Measurements from ENCODE around the gene CREBBP. TPM values are rescaled to one million over a fixed set of nuclear protein-coding genes. Genes with fewer than 3 reads are reported as not detected.

The CREBBP gene
- total RNA-seq, 2 experiments from 2014 or later, result 49.2 to 53.2 TPM

DNA sequence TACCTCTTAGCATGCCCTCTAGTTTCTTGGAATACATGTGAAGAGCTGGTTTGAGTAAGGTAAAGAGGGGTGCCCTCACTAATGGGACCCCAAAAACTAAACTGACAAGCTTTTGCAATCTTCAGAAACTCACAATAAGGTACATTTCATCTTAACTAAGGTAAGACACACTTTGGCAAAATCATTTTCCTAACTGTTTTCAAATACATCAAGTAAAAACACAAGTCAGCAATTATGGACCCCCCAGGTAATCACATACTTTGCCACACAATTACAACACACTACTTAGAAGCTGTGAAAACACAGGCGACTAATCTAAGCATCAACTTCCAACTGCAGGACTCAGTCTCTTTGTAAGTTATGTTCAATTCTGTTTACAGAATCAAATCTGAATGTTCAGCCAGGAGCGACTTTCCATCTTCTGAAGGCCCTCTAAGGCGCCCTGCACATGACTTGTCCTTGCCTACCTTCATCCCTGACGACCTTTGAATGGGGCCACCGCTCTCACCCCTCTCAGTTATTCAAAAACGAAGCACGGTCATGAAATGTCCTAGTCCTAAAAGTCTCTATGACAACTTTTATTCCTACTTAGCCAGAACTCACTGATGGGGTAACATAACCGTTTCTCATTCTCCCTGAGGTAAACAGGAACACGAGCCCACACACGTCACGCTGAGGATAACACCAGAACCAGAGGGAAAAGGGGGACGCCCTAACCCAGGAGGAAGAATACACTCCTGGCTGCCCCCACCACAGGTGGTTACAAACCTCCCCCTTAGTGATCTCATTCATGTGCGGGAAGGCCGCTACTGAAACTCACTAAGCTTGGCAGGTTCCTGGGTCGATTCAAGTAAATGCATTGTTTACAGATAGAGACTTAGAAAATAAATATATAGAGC, 5.5 kb downstream of the CREBBP start:
- Mint-ChIP-seq H3K4me1 (peaks cover 47% of the 10 kb centered on the region), H3K9me3 (ENCODE audit: low read depth) (no peaks in the 10 kb centered on the region), H3K27me3 (no peaks in the 10 kb centered on the region), H3K27ac (no peak overlapping the region), H3K36me3 (peaks cover 20% of the 10 kb centered on the region), H3K4me3 (no peak overlapping the region)
- DNase-seq, result no peak
- CTCF ChIA-PET, result interaction anchor here (0.9 kb wide), 1 partner anchor 13 kb away, joined by 3 read pairs; no protein-coding TSS in a partner anchor
- no peak for ATAC-seq

DNA sequence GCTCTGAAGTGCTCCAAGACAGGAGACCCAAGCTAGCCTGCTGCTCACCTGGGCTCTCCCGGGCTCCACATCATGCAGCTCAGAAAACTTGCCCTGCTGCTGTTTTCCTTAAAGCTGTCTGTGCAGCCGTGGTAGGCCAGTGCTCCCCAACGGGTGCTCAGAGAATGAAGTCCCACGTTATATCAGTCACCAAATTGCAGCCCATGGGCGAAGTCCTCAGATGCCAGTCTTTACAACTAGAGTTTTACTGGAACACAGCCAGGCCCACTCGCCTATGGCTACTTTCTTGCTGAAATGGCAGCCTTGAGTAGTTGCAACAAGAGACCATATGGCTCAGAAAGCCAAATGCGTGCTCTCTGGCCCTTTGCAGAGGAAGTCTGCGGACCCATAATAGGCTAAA, 6.3 kb downstream of the CREBBP start:
- Mint-ChIP-seq H3K4me1 (peaks cover 52% of the 10 kb centered on the region), H3K4me3 (no peak overlapping the region)
- CTCF ChIA-PET, result no interaction called here

DNA sequence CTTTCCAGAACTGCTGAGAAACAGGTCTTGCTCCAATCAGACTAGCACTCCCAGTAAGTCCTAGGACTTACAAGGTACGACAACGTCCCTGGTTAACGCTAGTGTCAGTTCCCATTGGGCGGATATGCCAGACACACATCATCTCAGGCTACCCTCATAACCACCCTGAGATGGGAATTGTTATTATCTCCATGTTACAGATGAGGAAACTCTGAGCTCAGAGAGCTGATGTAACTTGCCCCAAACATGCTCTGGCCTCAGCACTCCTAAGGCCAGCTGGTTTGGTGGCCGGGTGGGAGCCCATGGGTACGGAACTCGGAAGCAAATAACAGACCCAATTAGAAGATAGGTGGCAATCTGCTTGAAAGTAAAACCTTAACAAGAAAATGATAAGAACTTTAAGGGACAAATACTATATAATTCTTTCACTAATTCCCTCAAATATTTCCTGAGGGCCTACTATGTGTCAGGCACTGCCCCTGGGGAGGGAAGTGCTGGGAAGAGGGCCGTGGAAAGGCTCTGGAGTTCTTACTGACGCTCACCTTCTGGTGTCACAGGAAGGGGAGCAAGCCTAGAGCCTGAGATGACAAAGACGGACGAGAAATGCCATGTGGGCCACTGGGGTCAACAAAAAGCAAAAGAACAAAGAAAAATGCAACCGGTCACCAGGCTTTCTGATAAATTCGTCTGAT, 6.9 kb downstream of the CREBBP start:
- peaks cover 14% of the 10 kb centered on the region for H3K36me3 Mint-ChIP-seq
- ATAC-seq (no peak), DNase-seq (no peak)
- CTCF ChIA-PET, result no interaction called here
- H3K4me1 Mint-ChIP-seq, result peaks cover 52% of the 10 kb centered on the region
- H3K27me3 Mint-ChIP-seq, result no peaks in the 10 kb centered on the region
- H3K27ac Mint-ChIP-seq, result no peak overlapping the region
- no peaks in the 10 kb centered on the region for H3K9me3 Mint-ChIP-seq (ENCODE audit: low read depth)
- no peak overlapping the region for H3K4me3 Mint-ChIP-seq

More for the DNA sequence above, 6.3 kb downstream of the CREBBP start:
- Mint-ChIP-seq H3K27ac (no peak overlapping the region), H3K27me3 (no peaks in the 10 kb centered on the region), H3K36me3 (peaks cover 19% of the 10 kb centered on the region), H3K9me3 (ENCODE audit: low read depth) (no peaks in the 10 kb centered on the region)
- ATAC-seq (no peak), DNase-seq (no peak)

DNA sequence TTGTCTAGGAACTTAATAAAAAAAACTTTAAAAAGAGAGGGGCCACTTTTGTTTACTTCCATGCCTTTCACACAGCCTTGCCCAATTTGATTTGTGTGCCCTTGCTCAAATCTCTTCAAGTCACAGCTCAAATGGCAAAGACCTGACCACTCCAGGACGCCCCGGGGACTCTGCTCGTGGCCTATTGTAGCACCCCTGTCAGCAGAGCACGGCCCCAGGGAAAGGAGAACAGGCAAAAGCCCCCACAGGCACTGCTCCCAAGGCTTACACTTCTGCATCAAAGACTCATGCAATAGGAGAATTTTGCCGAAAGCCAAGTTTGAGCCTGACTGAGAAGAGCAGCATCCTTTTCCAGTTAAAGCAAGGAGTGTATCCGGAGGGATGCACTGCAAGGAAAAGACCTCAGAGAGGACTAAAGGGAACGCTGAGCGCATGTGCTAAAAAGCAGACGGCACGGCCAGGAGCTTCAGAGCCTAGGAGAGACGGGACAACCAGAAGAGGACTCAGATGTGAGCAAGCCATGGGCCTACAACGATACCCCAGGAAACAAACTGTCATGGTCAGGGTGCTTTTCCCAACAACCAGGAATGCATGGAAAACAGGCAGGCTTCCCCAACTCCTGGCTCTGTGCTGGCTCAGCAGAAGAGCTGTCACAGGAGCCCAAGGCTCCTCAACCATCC, 8.2 kb downstream of the CREBBP start:
- H3K4me1 Mint-ChIP-seq, result peaks cover 43% of the 10 kb centered on the region
- CTCF ChIA-PET, result no interaction called here
- no peak overlapping the region for H3K27ac Mint-ChIP-seq

DNA sequence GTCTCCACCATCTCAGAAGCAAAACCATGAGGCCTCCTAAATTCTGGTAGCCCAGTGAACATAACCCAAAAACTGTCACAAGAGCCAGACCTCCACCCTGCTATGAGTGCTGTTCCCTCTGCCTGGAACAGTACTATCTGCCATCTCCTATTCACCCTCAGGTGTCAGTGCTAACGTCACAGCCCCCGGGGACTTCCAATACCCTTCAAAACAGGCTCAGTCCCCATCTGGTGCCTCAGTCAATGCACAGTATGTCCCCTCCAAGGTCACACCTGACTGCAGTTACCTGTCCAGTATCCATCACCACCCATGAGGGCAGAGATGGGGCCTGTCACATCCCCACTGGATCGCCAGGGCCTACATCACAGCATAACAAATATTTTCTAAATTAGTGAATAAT, 11.5 kb downstream of the CREBBP start:
- Mint-ChIP-seq H3K36me3 (peaks cover 5% of the 10 kb centered on the region), H3K9me3 (ENCODE audit: low read depth) (no peaks in the 10 kb centered on the region), H3K4me3 (no peak overlapping the region), H3K4me1 (peaks cover 34% of the 10 kb centered on the region), H3K27ac (no peak overlapping the region), H3K27me3 (no peaks in the 10 kb centered on the region)
- CTCF ChIA-PET, result interaction anchor here (1.3 kb wide), 1 partner anchor 9 kb away, joined by 4 read pairs; no protein-coding TSS in a partner anchor
- no peak for ATAC-seq
- DNase-seq, result no peak

More for the DNA sequence above, 8.2 kb downstream of the CREBBP start:
- Mint-ChIP-seq H3K27me3 (no peaks in the 10 kb centered on the region), H3K4me3 (no peak overlapping the region), H3K36me3 (peaks cover 7% of the 10 kb centered on the region), H3K9me3 (ENCODE audit: low read depth) (no peaks in the 10 kb centered on the region)
- DNase-seq (no peak), ATAC-seq (no peak)

DNA sequence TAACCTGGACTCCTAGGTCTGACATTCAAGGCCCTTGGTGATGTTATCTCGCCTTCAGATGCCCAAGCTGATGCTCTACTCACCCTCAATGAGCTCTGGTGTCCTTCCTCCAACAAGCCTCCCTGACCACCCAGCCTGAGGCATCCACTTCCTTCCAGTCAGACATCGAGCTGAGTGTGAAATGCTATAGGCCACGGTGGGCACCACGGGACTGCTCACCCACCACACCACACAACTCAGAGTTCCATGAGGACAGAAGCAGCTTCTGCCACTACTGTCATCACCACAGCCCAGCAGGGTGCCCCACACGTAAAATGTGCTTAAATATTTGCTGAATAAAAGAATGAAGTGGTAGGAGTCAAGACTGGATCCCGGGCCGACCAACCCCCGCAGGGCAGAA, 12.0 kb downstream of the CREBBP start:
- H3K27ac Mint-ChIP-seq, result no peak overlapping the region
- H3K27me3 Mint-ChIP-seq, result no peaks in the 10 kb centered on the region
- no peak for ATAC-seq
- no peak overlapping the region for H3K4me3 Mint-ChIP-seq
- peaks cover 34% of the 10 kb centered on the region for H3K4me1 Mint-ChIP-seq
- CTCF ChIA-PET, result interaction anchor here (1.3 kb wide), 1 partner anchor 9 kb away, joined by 4 read pairs; no protein-coding TSS in a partner anchor
- DNase-seq, result no peak
- H3K9me3 Mint-ChIP-seq (ENCODE audit: low read depth), result no peaks in the 10 kb centered on the region
- peaks cover 5% of the 10 kb centered on the region for H3K36me3 Mint-ChIP-seq

DNA sequence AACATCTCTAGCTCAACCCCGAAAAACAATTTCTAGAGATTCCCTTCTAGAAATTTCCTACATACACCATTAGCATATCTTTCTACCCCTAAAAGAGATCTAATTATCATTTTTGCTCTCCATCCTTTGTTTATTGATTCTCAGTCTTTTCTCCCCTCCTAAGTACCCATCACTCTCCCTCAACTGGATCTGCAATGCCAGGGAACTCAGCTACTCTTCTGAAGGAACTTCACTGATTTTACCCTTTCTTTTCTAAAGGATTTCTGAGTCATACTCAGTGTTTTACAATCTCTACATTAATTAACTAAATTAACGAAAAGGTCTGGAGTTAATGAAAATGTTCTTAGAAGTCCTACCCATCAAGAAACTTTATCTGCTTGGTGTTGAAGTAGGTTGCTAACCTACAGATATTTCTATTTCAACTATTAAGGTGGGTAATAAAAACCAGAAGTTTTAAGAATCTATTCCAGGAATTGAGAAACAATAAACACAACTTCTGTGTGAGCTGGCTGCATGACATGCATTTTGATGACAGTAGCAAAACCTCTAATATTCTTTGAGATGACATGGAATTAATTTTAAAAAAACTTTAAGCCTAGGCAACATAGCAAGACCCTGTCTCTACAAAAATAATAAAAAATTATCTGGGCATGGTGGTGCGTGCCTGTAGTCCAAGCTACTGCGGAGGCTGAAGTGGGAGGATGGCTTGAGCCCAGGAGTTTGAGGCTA, 13.6 kb downstream of the CREBBP start:
- peaks cover 5% of the 10 kb centered on the region for H3K36me3 Mint-ChIP-seq
- CTCF ChIA-PET, result interaction anchor here (1.2 to 1.5 kb wide), 2 partner anchors 13 to 176 kb away, joined by 4 read pairs; no protein-coding TSS in a partner anchor

DNA sequence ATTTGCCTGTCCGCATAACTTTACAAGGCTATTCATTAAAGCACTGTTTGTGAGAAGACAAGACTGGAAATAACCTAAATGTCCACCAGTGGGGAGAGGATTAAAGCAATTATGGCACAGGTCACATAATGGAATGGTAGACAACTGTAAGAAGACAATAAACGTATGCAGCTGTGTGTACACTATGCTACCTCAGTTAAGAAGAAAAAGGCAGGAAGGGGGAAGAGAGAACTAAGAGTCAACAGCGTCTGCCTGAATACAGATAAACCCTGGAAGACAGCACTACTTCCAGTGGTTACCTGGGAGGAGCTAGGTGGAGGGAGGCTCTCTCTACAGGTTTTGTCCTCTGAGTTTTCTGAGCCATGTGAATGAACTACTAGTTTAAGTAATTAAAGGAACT, 15.3 kb downstream of the CREBBP start:
- ATAC-seq (no peak), DNase-seq (no peak)
- Mint-ChIP-seq H3K4me1 (peaks cover 28% of the 10 kb centered on the region), H3K27me3 (no peaks in the 10 kb centered on the region), H3K9me3 (ENCODE audit: low read depth) (no peaks in the 10 kb centered on the region), H3K27ac (no peak overlapping the region), H3K36me3 (peaks cover 5% of the 10 kb centered on the region), H3K4me3 (no peak overlapping the region)
- CTCF ChIA-PET, result interaction anchor here (0.9 kb wide), 1 partner anchor 28 kb away, joined by 3 read pairs; no protein-coding TSS in a partner anchor

More for the DNA sequence above, 13.6 kb downstream of the CREBBP start:
- no peak for ATAC-seq
- H3K27me3 Mint-ChIP-seq, result no peaks in the 10 kb centered on the region
- H3K27ac Mint-ChIP-seq, result no peak overlapping the region
- no peak overlapping the region for H3K4me3 Mint-ChIP-seq
- DNase-seq, result no peak
- no peaks in the 10 kb centered on the region for H3K9me3 Mint-ChIP-seq (ENCODE audit: low read depth)
- peaks cover 36% of the 10 kb centered on the region for H3K4me1 Mint-ChIP-seq

DNA sequence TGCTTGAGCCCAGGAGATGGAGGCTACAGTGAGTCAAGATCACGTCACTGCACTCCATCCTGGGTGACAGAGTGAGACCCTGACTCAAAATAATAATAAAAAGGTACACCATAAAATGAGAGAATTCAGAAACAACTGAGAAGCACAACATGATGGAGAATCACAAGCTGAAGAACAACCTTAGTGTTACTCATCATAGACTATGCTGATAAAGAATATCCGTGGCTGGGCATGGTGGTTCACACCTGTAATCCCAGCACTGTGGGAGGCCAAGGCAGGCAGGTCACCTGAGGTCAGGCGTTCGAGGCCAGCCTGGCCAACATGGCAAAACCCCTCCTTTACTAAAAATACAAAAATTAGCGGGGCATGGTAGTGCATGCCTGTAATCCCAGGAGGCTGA, 16.0 kb downstream of the CREBBP start:
- H3K27me3 Mint-ChIP-seq, result no peaks in the 10 kb centered on the region
- no peak overlapping the region for H3K27ac Mint-ChIP-seq
- peaks cover 24% of the 10 kb centered on the region for H3K4me1 Mint-ChIP-seq
- ATAC-seq (no peak), DNase-seq (no peak)
- CTCF ChIA-PET, result no interaction called here
- peaks cover 5% of the 10 kb centered on the region for H3K36me3 Mint-ChIP-seq
- H3K9me3 Mint-ChIP-seq (ENCODE audit: low read depth), result no peaks in the 10 kb centered on the region
- no peak overlapping the region for H3K4me3 Mint-ChIP-seq

DNA sequence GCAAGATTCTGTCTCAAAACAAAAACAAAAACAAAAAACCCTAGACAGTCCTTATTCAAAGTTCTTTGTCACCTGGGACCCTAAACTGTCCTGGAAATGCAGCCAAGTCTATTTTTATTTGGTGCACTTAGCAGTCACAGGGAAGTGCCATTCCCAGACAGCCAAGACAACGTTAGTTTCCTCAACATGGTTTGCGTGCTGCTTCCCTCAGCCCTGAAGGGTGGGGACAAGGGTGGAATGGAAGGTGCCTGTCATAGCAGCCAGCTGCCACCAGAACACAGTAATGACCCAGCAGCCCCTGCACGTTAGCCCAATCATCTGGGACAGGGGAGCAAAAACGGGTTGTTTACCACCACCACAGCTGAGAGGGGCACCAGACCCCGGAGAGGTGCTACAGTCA, 16.9 kb downstream of the CREBBP start:
- Mint-ChIP-seq H3K9me3 (ENCODE audit: low read depth) (no peaks in the 10 kb centered on the region), H3K27me3 (no peaks in the 10 kb centered on the region), H3K36me3 (peaks cover 7% of the 10 kb centered on the region), H3K27ac (no peak overlapping the region), H3K4me3 (no peak overlapping the region), H3K4me1 (peaks cover 19% of the 10 kb centered on the region)
- ATAC-seq, result no peak
- DNase-seq, result no peak
- CTCF ChIA-PET, result no interaction called here

DNA sequence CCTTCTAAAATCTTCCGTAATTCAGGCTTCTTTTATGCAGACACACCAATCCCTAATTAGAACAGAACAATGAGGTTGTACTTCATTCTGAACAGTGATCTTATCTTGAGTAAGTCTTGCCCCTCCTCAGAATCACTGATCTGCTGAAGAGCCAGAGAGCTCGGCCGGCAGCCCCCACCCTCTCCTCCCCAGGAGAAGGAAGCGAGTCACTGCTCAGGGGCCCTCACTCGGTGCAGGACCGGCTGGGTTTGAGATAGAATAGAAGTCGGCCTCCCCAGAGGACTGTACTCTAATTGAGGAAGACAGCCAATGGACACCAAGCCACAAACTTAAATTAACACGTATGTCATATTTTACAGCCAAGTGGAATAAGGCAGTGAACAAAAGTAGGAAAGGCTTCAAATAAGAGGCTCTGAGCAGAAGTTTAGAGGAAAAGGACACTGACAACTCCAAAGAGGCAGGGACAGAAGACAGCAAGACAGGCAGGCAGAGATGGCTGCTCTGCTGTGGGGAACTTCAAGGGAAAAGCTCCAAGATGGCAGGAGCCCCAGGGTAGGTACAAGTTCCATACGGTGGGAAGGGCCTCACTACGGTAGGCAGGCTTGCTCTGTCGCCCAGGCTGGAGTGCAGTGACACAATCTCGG, 18.6 kb downstream of the CREBBP start:
- ATAC-seq, result no peak
- H3K36me3 Mint-ChIP-seq, result peaks cover 7% of the 10 kb centered on the region
- H3K4me1 Mint-ChIP-seq, result peaks cover 29% of the 10 kb centered on the region
- DNase-seq, result no peak
- no peaks in the 10 kb centered on the region for H3K9me3 Mint-ChIP-seq (ENCODE audit: low read depth)
- H3K4me3 Mint-ChIP-seq, result no peak overlapping the region
- CTCF ChIA-PET, result interaction anchor here (0.6 to 0.8 kb wide), 3 partner anchors 16 to 248 kb away, joined by 3 read pairs; no protein-coding TSS in a partner anchor
- H3K27me3 Mint-ChIP-seq, result no peaks in the 10 kb centered on the region
- H3K27ac Mint-ChIP-seq, result no peak overlapping the region

DNA sequence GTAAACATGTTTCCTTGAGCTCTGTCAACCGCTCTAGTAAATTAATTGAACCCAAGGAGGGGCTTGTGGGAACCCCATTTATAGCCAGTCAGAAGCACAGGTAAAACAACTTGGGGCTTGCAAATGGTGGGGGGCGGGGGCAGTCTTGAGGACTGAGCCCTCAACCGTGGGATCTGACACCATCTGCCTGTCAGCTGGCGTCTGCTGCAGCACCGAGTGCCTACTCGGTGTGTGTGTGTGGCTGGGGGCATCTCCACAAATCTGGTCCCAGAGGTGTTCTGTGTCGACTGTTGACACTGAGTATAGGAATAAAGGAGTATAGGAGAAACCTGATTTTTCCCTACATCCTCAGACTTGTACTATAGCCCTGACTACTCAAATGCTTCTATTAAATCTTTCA, 20.6 kb downstream of the CREBBP start:
- Mint-ChIP-seq H3K4me1 (peaks cover 32% of the 10 kb centered on the region), H3K27ac (no peak overlapping the region), H3K27me3 (no peaks in the 10 kb centered on the region), H3K9me3 (ENCODE audit: low read depth) (no peaks in the 10 kb centered on the region), H3K36me3 (peaks cover 3% of the 10 kb centered on the region), H3K4me3 (no peak overlapping the region)
- DNase-seq (no peak), ATAC-seq (no peak)
- CTCF ChIA-PET, result interaction anchor here (1.3 kb wide), 1 partner anchor 8 kb away, joined by 4 read pairs; no protein-coding TSS in a partner anchor

Measured in activated CD8-positive, alpha-beta memory T cell treated with anti-CD3 and anti-CD28 coated beads, Interleukin-2, amount 10 ng/mL, durations not matched to agents 7 days and 5 days (primary cell).